Mesothelial cell of epicardium (in vitro differentiated cells): ENCODE data around the gene SMG9. TPM values are rescaled to one million over a fixed set of nuclear protein-coding genes. Genes with fewer than 3 reads are reported as not detected.

Experiments
- DNase-seq, 2 experiments: peaks; one replicate each; pipeline ENCODE4 v3.0.0; 2021; ENCODE audit warnings: low spot score in 2 of 2; ENCODE audit not compliant: unreplicated experiment in 2 of 2
- H3K27ac Mint-ChIP-seq: 2 replicates; pipeline ENCODE4 v1.8.0; 2021; ENCODE audit warnings: mixed read lengths
- H3K27me3 Mint-ChIP-seq: 2 replicates; pipeline ENCODE4 v1.8.0; 2021; ENCODE audit warnings: low read depth, mixed read lengths
- H3K36me3 Mint-ChIP-seq: 2 replicates; pipeline ENCODE4 v1.8.0; 2021; ENCODE audit warnings: mixed read lengths
- H3K4me1 Mint-ChIP-seq: 2 replicates; pipeline ENCODE4 v1.8.0; 2021; ENCODE audit warnings: mixed read lengths
- H3K4me3 Mint-ChIP-seq: 2 replicates; pipeline ENCODE4 v1.8.0; 2021; ENCODE audit warnings: mild to moderate bottlenecking, moderate library complexity, mixed read lengths
- H3K9me3 Mint-ChIP-seq: 2 replicates; pipeline ENCODE4 v1.8.0; 2021; ENCODE audit warnings: mixed read lengths
- CTCF ChIP-seq: fragments of 200-600 bp; sonication (generic); IDR thresholded peaks from one replicate; pipeline ENCODE4 v1.5.0; 2021; ENCODE audit warnings: antibody characterized with exemption; ENCODE audit not compliant: unreplicated experiment
- total RNA-seq: library from RNA; stranded (reverse); gene quantifications from 3 replicates; pipeline ENCODE4 v1.2.1, GENCODE V29; 2021

Gene SMG9
- total RNA-seq, 1 donor from 2014 or later: 73.2 TPM

DNA sequence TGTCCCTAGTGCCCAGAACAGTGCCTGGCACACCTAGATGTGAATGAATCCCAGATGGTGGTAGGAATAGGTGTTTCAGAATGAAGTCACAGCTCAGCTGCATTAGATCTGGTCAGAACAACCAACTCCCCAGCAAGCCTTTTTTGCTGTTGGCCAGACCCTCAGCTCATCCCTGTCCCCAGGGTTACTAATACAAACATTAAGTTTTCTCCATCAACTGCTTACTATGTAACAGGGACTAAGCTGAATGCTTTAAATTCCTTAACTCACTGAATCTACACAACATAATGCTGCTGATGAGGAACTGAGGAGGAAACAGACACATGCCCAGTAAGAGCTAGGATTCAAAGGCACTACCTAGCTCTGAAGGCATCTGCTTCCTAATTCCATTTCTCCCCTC lies 18.8 kb downstream of the SMG9 start:
- Mint-ChIP-seq H3K27me3 (no peaks in the 10 kb centered on the region), H3K27ac (no peak overlapping the region), H3K9me3 (no peaks in the 10 kb centered on the region), H3K4me1 (peaks cover 9% of the 10 kb centered on the region), H3K4me3 (no peak overlapping the region), H3K36me3 (peaks cover 51% of the 10 kb centered on the region)
- no peak for DNase-seq
- no peak for TF ChIP-seq CTCF

DNA sequence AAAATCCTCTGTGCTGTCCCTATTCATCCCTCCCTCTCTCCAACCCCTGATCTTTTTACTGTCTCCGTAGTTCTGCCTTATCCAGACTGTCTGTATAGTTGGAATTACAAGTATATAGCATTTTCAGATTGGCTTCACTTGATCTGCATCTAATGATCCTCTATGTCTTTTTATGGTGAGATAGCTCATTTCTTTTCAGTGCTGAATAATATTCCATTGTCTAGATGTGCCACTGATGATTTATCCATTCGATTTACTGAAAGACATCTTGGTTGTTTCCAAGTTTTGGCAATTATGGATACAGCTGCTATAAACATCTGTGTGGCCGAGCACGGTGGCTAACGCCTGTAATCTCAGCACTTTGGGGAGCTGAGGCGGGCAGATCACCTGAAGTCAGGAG lies 19.7 kb downstream of the SMG9 start:
- Mint-ChIP-seq H3K27ac (no peak overlapping the region), H3K4me1 (peaks cover 9% of the 10 kb centered on the region), H3K27me3 (no peaks in the 10 kb centered on the region), H3K9me3 (no peaks in the 10 kb centered on the region), H3K4me3 (no peak overlapping the region), H3K36me3 (peaks cover 46% of the 10 kb centered on the region)
- no peak for DNase-seq
- no peak for TF ChIP-seq CTCF

DNA sequence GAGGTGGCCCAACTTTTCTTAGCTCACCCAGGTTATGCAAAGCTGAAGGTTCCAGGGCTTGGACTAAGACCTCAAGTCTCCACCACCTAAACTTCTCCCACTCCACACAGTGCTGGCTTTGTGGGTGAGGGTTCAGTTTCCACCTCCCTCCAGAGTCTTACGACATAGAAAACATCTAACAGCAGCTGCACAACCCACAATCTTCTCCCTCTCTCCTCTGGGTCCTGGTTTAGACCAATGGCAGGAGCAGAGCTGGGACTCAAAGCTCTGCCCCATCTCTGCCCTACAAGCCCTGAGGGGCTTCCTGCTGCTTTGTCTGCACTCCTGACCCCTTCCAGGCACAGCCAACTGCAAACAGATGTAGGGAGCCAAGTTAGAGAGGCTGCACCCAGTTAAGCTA lies 22.9 kb downstream of the SMG9 start:
- TF ChIP-seq CTCF: no peak
- Mint-ChIP-seq H3K27ac (peak overlapping the region; percentile 87), H3K36me3 (peaks cover 41% of the 10 kb centered on the region), H3K4me1 (peaks cover 9% of the 10 kb centered on the region), H3K9me3 (no peaks in the 10 kb centered on the region), H3K4me3 (no peak overlapping the region), H3K27me3 (no peaks in the 10 kb centered on the region)
- DNase-seq: no peak

DNA sequence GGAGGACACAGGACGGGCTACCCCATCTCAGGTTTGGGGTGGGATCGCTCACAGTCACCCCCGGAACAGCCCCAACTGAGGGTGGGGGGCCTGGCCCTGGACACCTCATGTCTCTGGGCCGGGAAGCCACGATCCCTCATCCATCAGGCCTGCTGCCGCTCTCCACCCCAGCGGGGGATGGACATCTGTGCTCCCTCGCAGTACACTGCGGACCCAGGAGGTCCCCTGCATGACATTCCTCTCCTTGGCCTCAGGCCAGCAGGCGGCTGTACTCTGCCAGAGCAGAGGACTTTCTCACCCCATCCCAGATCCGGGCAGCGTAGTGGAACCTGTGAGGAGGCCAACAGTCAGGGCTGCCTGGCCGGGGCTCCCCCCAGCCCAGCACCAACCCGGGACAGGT lies 23.4 kb downstream of the SMG9 start:
- H3K4me3 Mint-ChIP-seq: no peak overlapping the region
- peaks cover 37% of the 10 kb centered on the region for H3K36me3 Mint-ChIP-seq
- no peaks in the 10 kb centered on the region for H3K9me3 Mint-ChIP-seq
- DNase-seq: no peak
- H3K27ac Mint-ChIP-seq: no peak overlapping the region
- H3K27me3 Mint-ChIP-seq: no peaks in the 10 kb centered on the region
- H3K4me1 Mint-ChIP-seq: peaks cover 9% of the 10 kb centered on the region
- TF ChIP-seq CTCF: no peak

GRCh38 chr19:43729919-43730318 lies 24.8 kb downstream of the SMG9 start:
- no peaks in the 10 kb centered on the region for H3K9me3 Mint-ChIP-seq
- no peak for TF ChIP-seq CTCF
- no peaks in the 10 kb centered on the region for H3K27me3 Mint-ChIP-seq
- peaks cover 26% of the 10 kb centered on the region for H3K36me3 Mint-ChIP-seq
- peaks cover 9% of the 10 kb centered on the region for H3K4me1 Mint-ChIP-seq
- no peak overlapping the region for H3K27ac Mint-ChIP-seq
- DNase-seq: no peak
- H3K4me3 Mint-ChIP-seq: no peak overlapping the region

- TF ChIP-seq CTCF: no peak
- Mint-ChIP-seq H3K36me3 (peaks cover 17% of the 10 kb centered on the region), H3K4me3 (no peak overlapping the region), H3K4me1 (peaks cover 7% of the 10 kb centered on the region), H3K27me3 (no peaks in the 10 kb centered on the region), H3K9me3 (no peaks in the 10 kb centered on the region), H3K27ac (no peak overlapping the region)
- DNase-seq: no peak
Observed at GRCh38 chr19:43727593-43727853, 27.2 kb downstream of the SMG9 start.
